HG02588 (cell line): ENCODE results near the gene SPOCK1.

Source experiments
- ATAC-seq: cut with Tn5 transposase; IDR thresholded peaks from one replicate; pipeline ENCODE4 v1.9.1; 2021; ENCODE audit warnings: mild to moderate bottlenecking, moderate library complexity; ENCODE audit not compliant: unreplicated experiment

The SPOCK1 gene

DNA sequence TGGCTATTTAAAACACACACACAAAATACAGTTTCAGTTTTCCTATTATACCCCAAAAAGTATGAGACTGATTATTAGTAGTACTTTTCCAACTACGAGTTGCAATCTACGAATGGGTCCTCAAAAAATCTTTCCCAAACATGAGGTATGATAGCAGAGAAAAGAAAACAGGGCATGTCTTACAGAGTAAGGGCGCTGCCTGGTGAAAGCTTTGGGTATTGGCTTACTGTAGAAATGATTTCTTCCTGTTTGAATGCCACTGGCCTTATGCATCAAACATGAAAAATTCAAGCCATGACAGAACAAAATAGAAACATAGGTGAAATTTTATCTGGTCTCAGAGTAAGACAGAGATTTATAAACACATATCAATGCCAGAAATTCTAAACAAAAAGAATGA is 448.0 kb downstream of the SPOCK1 start:
- no peak for ATAC-seq

DNA sequence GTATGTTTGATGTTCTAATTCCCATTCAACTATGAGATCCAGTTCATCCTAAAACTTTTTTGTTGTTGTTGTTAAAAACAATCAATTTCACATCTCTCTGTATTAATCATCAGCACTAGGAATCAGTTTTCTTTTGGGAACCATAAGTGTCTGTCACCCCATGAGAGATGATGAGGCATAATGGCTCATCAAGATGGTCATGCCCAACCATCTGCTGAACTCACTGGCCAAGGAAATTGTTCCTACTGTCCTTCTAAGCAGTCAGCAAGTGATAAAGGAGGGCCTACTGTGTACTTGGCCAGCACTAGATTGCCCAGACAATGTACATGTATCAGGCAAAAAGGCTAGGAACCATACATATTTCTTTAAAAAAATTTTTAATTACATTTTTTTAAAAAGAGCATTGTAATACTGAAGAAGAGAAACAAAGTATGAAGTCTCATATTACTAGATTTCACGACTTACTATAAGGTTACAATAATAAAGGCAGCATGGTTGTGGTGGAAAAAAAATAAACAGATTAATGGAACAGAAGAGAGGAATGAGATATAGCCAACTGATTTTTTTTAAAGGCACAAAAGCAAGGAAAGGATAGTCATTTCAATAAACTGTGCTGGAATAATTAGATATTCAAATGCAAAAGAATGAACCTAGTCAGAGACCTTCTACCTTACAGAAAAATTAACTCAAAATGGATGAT is 458.3 kb downstream of the SPOCK1 start:
- no peak for ATAC-seq

DNA sequence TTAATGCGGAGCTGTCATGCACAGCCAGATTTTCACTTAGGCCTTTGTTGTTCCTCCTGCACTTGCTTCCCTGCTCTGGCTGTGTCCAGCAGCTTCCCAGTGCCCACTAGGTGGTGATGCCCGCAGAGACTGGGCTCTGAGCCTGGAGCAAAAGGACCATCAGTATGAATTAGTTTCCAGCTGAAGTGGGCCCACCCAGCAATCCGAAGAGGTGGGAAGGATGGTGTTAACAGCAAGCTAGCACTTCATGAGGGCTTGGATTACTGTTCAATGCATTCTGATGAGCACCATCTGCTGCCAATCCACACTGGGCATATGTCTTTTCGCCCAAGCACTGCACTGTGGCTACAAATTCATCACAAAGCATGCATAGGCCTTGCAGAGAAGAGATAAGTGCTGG is 459.1 kb downstream of the SPOCK1 start:
- no peak for ATAC-seq

DNA sequence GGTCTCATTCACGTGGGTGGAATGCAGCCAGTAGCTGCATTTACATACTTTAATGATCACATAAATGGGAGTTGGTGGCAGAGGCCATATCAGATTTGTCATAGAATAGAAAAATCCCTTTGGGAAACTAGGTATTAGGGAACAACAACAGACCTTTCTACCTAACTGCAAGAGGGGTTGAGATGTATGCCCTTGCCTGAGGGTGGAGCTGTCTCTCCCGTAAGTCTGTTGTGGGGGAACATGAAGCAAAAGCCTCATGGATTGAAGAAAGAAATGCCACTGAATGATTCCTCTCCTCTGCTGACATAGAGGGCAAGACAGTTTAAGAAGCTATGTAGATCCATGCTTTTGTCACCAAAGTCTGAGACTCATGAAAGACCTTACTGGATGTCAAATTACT is 461.3 kb downstream of the SPOCK1 start:
- ATAC-seq: no peak

DNA sequence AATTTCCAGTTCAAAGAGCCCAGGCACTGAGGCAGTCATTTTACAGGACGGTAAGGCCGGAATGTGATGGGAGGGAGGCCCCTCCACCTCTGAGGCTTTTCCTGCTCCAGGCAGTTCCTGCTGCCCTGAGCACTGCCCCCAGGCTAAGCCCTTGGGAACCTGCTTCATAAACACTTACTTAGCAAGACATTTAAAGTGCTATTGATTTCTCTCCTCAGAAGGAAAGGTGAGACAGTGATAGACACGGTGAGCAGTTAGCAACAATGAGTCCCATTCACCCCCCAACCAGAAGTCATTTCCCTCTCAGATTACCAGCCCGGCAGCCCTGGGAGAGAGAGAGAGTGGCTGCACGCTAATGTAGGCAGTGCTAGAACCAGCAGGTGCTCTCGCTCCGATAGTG is 462.5 kb downstream of the SPOCK1 start:
- no peak for ATAC-seq

DNA sequence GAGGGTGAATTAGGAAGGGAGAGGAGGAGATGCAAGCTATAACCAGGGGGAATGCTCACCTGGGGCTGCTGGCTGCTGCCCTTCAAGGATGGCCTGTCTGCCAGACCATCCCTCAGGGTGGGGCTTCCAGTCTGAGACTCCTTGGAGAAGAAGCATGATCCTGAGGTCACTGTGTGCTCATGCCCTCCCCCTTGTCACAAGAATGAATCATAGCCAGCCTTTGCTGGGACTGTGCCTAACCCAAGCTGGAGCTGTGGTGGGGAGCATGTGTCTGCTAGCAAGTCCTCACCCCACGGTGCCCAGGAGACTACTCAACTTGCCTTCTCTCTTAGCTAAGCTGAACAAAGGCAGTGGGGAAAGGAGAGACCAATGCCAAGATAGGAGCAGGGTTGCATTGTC is 463.6 kb downstream of the SPOCK1 start:
- ATAC-seq: no peak

DNA sequence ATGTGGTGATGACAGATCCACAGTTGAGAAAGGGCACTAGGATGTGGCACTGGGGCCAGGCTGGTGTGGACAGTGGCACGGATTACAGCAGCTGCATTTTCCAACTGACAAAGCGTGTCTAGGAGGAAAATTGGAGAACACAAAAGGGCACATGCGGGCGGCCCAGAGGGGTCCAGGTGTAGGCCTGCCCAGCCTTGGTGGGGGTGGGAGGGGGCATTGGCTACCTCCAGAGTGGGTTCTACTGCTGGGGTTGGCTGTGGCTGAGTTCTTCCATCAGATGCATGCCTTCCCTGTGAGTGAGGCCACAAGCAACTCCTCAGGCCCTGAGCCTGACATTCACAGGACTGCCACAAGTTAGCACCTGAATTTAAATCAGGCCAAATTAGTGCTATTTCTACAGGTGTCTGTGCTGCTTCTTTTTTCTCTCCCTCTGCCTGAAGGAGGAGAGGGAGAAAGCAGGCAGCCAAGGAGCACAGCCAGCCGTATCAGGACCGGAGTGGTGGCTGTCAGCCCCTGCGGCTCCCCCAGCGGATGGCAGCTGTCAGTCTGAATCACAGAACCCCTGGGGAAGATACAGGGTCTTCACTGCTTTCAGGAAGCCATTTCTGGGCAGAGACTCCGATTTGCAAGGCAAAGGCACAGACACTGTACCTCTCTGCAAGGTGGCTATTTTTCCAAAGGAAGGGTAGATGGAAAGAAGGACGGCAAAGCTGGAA is 464.2 kb downstream of the SPOCK1 start:
- ATAC-seq: no peak

DNA sequence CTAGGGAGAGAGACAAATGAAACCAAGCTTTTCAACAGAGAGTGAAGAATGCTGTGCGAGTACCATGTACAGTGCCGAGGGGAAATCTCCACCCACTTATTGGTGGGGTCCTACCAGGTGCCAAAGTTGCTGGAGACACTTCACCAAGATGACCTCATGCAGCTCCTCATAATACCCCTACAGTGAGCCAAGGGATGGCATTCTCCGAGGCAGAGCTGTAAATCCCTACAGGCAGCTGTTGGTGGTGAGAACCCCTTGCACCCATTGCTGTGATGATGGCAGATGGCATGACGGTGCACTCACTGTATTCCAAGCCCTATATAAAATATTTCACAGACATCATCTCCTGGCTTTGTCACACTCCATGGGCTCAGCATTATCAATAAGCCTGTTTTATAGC is 464.9 kb downstream of the SPOCK1 start:
- ATAC-seq: no peak

DNA sequence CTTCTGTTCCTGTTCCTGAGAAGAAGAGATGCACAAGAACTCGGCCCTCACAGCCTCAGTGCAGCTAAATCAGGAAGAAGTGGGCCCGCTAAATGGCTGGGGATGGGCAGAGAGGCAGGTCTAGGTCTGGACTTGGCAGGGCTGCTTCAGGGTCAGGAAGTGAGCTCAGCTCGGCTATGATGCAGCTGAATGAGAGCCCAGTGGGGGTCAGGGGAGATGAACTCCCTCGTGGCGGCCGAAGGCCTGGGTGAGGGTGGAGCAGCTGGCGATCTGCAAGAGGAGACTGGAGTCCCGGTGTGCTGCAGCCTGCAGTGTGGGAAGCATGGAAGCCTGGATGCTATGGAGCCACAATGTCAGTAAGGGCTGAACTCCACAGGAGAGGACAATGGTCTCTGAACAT is 466.2 kb downstream of the SPOCK1 start:
- no peak for ATAC-seq

DNA sequence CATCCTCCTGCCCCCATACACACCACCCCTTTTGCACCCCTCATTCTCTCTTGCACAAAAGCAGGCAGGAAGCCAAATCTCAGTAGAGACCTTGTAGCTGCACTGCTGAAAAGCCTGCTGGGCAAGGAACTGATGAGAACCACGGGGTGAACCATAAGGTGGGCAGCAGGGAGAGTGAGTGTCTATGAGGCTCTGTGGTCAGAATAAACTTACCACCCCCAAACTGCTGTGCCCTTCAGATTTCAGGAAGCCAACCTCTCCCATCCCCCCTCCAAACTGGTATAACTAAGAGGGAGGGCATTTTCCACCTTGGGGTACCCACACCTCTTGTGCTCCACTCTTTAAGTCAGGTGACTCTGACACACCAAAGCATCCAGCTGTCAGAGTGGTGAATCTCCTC is 471.4 kb downstream of the SPOCK1 start:
- no peak for ATAC-seq

DNA sequence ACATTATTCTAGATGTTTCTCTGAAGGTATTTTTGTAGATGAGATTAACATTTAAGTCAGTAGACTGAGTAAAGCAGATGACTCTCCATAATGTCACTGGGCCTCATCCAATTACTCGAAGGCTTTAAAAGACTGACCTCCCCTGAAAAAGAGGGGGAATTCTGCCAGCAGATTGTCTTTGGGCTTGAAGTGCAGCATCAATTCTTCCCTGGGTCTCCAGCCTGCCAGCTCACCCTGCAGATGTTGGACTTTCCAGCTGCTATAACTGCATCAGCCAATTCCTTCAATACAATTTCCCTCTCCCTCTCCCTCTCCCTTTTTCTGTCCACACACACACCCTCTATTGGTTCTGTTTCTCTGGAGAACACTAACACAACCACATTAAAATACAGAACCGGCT is 472.8 kb downstream of the SPOCK1 start:
- ATAC-seq: no peak

DNA sequence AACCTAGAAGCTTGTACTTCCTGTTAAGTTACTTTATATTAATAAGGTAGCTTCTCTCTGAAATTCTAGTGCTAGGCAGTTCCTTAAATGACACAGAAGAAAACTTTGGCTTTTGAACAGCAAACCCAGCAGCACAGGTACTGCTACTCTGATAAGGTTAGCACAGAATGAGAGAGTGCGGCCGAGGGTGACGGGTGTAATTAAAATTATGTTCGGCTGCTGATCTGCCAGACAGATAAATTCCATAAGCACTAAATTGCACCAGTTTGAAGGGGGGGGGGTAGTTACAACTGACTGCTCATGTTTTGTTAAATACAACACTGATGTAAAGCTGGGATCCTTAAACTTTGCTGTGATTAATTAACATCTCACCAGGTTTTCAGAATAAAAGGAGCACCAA is 475.1 kb downstream of the SPOCK1 start:
- ATAC-seq: no peak

DNA sequence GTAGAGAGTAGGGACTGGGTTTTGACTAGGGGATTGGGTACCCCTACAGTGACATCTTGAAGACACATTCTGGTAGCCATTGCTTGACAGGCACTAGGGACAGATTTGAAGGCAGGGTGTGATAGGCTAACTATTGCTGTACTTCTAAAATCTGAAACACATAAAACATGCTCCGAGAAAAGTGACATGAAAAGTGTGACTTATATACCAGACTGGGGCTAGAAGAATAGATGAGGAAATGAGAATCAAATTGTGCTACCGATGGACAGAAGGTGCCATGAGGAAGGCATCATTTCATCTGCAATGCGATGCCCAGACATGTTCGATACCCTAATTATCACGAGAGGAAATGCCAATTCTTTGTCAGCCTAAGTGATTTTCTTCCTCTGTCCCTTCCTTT is 475.8 kb downstream of the SPOCK1 start:
- ATAC-seq: no peak

DNA sequence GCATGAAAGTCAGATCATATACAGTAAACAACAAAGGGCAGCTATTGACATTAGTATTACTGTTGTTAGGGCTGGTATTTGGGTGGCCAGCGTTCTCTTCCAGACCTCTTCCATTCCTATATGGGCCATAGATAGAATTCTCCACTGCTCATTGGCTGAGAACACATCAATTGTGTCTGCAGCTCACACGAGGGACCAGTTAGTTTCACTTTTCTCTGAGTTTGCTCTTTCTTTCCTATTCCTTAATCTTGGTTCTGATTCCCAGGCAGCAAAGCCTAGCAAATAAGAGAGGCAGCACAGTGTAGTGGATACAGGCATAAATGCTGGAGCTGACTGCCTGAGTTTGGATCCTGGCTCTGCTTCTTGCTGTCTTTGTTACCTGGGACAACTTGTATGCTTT is 476.4 kb downstream of the SPOCK1 start:
- ATAC-seq: no peak

DNA sequence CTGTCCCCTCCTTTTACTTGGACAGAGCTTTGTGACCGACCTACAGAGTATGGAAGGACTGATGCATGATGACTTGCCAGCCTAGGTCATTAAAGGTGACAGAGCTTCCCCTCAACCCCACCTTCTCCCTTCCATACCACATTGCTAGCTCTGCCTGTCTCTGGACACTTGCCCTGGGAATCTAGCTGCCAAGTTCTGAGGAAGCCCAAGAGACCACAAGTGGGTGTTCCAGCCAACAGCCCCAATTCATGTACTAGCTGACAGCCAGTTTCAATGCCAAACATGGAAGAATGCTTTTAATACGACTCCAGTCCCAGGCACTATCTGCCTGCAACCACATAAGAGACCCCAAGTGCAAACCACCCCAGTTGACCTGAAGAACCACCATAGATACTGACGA is 477.1 kb downstream of the SPOCK1 start:
- ATAC-seq: no peak

DNA sequence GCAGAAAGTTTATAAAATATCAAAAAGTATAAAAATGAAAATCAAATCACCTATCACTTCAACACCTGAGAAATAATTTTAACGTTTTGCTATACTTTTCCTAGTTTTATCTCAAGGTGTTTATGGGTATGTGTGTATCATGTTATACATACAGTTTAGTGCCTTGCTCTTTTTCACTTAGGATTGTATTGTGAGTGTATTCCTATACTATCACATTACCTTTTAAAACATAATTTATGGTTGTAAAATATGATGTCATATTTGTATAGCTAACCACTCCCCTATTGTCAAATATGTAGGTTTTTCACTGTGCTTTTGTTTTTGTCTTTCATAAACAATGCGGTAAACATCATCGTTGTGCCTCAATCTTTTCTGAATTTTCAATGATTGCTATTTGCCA is 479.9 kb downstream of the SPOCK1 start:
- no peak for ATAC-seq

DNA sequence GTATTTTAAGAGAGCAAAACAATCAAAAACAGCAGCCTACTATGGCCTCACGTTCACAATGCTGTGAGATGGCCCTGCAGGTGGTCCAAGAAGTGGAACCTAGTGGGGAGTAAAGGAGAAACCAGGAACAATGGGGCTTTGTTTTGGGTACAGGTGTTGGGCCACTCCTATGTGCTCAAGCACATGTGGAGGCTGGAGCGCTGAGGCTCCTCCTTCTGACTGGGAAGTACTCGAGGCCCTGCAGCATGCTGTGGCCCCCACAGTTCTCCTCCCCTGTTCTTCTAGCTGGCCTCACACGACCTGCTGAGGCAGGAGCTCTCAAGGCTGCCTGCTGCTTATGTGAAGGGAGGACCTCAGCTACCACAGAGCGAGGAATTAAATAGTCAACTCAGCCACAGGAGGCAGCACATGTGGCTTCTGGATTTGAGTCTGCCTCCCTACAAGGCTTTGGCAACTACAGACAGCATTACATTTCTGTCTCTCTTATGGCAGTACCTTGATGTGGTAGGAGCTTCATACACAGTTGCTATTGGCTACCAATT is 482.3 kb downstream of the SPOCK1 start:
- no peak for ATAC-seq

DNA sequence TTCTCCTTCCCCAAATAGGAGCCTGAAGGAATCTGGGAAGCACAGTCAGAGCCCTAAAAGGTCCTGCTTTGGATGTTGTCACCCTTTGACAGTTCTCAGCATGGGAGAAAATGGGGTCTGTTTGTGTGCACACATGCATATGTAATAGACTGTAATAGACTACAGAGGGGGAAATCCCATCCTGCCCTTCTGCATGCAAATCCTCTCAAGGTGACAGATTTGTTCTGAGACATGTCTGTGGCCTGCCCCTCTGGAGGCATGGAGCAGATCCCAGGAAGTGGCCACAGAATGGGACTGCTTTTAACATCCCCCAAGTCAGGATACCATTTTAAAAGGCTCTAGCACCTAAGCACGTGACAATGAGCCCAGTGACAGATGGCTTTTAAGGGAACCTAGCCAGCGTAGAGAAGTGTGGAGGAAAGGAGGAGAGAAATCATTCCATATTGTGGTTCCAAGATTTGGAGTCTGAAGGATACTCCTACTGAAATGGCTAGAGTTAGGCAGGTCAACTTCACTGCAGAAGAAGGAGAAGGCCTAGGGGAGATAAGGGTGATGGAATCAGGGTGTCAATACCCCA is 483.5 kb downstream of the SPOCK1 start:
- peak; percentile 74 for ATAC-seq

DNA sequence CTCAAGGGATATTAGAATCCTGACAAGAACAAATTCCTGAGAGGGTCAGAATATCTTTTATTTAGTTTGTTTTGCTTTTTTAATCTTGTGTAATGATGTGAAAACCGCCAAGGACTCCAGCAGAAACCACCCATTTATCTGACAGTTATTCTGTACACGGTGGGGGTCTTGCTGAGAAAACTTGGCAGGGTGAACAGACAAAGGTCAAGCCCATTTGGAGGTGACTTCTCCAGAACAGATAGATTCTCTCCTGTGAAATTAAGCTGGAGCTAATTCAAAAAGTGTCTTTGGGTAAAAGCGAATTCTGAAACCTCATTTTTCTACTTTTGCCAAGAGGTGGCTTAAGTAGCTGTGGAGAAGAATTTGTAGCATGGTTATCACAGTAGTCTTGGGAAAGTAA is 484.4 kb downstream of the SPOCK1 start:
- ATAC-seq: no peak

DNA sequence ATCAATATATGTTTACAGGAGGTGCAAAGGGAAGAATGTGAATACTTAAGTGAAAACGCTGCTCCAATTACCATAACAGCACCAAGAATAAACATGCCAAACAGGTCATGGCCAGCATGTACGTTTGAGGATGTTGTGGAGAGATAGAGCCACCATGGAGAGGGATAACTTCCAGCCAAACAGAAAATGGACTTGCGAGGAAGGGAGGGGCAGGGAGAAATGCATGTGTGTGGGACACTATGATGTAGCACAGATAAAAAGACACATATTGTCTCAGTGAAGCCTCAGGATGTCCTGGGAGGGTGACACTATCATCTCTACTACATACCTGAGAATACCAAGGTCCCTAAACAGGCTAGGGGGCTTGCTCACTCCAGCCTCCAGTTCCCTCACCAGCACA is 488.9 kb downstream of the SPOCK1 start:
- ATAC-seq: no peak

DNA sequence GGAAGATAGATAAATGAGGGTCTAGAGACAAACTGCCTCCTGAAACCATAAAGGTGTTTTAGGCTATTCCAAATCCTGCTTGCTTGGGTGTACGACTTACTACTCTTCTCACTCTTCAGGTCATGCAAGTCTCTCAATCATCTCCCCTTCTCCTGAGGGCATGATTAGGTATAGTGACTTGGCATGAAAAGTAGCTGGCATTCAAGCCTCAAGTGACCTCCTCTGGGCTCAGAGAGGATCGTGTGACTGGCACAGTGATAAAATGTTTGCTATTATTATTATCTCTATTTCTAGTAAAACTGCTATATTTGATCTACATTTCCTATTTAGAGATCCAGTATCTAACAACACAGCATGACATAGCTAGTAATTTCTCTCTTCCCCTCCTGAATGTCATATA is 494.8 kb downstream of the SPOCK1 start:
- ATAC-seq: no peak

DNA sequence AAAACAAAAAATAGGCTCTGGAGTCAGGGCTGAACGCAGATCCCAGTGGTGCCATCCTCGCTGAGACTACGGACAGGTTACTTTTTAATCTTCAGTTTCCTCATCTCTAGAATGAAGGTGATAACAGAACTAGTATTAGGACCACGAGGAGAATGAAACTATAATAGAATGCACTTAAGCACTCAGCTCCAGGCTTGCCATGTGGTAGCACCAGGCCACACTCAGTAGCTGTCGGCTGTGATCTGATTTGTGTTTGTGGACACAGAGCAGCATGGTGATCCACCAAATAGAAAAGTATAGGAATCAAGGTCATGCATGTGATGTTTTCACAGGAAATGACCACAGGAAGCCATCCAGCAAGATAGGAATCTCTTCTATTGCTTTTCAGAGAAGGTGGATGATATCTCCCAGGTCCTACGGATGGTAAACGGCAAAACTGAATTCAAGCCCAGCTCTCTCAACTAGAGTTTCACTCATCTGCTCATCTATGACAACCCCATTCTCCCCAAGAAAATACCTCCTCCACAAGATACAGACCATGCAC is 498.0 kb downstream of the SPOCK1 start:
- no peak for ATAC-seq
